Body of pancreas (tissue), 4 donors: ENCODE data around the gene SLC16A11. TPM values are rescaled to one million over a fixed set of nuclear protein-coding genes. Genes with fewer than 3 reads are reported as not detected.

Source experiments
- ATAC-seq: fragments of 150-250 bp; one replicate; pipeline ENCODE4 v1.9.1; 2016
- DNase-seq, 4 donors: peaks; one replicate each; pipeline ENCODE4 v3.0.0-alpha.2; 2019
- H3K27ac ChIP-seq, 4 donors: fragments of 200-600 bp; sonication (generic); 1 replicate in 3 of 4; 2 replicates in 1 of 4; pipeline versions ENCODE4 v1.5.1 to v1.6.1; 2016 to 2019; ENCODE audit warnings: mild to moderate bottlenecking in 1 of 4, mixed read lengths in 1 of 4, moderate library complexity in 1 of 4
- H3K27me3 ChIP-seq, 2 donors: fragments of 200-600 bp; sonication (generic); one replicate each; pipeline ENCODE4 v1.6.0; 2016; ENCODE audit warnings: mild to moderate bottlenecking in 1 of 2
- H3K36me3 ChIP-seq, 2 donors: fragments of 200-600 bp; sonication (generic); replicated peaks in 1 of 2; 2 replicates each; pipeline ENCODE4 v1.5.1; 2016; ENCODE audit warnings: low read depth in 2 of 2; ENCODE audit not compliant: insufficient read depth in 1 of 2
- H3K4me1 ChIP-seq: fragments of 200-600 bp; sonication (generic); one replicate; pipeline ENCODE4 v1.6.0; 2016
- H3K4me3 ChIP-seq, 2 donors: fragments of 200-600 bp; sonication (generic); 1 replicate in 1 of 2; 2 replicates in 1 of 2; pipeline ENCODE4 v1.5.1; 2016 to 2019
- H3K9me3 ChIP-seq, 3 donors: fragments of 200-600 bp; sonication (generic); 1 replicate in 2 of 3; 2 replicates in 1 of 3; pipeline ENCODE4 v1.5.1; 2016
- POLR2A ChIP-seq, 3 donors: fragments of 450-650 bp; IDR thresholded peaks; one replicate each; pipeline ENCODE4 v1.6.1; 2016; ENCODE audit warnings: antibody characterized with exemption in 3 of 3, mild to moderate bottlenecking in 2 of 3
- whole genome bisulfite sequencing, 2 donors: methylation state at CpG; one replicate each; pipeline ENCODE4 v1.1.5; 2017; 5-methylcytosine and 5-hydroxymethylcytosine counted together
- intact Hi-C: fragments of 100-400 bp; cut with DNase I; formaldehyde crosslinking; loops from one replicate; pipeline ENCODE4 v1.15.1; 2023
- total RNA-seq, 2 donors: library from RNA; depleted of rRNA; stranded (reverse); fragments of >200 nt; gene quantifications; one replicate each; pipeline ENCODE4 v1.1.0, GENCODE V29; 2016
- TF ChIP-seq, protein P1 (sequence below), 7 experiments: fragments of 450-650 bp in 4 of 7; fragments of 200-600 bp in 3 of 7; sonication (generic) in 3 of 7; IDR thresholded peaks; one replicate each; pipeline ENCODE4 v1.5.1; 2016 to 2019; ENCODE audit warnings: antibody characterized with exemption in 7 of 7

SLC16A11 gene
- total RNA-seq, 2 donors from 2014 or later, result 4.2 to 10.9 TPM

DNA sequence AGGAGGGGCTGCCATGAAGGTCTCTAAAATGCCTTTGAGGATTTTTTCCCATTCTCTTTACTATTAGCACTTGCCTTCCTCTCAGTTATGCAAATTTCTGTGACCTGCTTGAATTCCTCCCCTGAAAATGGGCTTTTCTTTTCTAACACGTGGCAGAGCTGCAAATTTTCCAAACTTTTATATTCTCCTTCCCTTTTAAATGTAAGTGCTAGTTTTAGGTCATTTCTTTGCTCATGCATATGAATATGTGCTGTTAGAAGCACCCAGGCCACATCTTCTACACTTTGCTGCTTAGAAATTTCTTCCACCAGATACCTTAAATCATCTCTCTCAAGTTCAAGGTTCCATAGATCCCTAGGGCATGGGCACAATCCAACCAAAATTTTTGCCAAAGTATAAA lies 24.4 kb upstream of the SLC16A11 start:
- no peak for TF ChIP-seq POLR2A (IDR thresholded peaks at IDR 0.05)
- TF ChIP-seq, protein P1, sequence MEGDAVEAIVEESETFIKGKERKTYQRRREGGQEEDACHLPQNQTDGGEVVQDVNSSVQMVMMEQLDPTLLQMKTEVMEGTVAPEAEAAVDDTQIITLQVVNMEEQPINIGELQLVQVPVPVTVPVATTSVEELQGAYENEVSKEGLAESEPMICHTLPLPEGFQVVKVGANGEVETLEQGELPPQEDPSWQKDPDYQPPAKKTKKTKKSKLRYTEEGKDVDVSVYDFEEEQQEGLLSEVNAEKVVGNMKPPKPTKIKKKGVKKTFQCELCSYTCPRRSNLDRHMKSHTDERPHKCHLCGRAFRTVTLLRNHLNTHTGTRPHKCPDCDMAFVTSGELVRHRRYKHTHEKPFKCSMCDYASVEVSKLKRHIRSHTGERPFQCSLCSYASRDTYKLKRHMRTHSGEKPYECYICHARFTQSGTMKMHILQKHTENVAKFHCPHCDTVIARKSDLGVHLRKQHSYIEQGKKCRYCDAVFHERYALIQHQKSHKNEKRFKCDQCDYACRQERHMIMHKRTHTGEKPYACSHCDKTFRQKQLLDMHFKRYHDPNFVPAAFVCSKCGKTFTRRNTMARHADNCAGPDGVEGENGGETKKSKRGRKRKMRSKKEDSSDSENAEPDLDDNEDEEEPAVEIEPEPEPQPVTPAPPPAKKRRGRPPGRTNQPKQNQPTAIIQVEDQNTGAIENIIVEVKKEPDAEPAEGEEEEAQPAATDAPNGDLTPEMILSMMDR (IDR thresholded peaks at IDR 0.05), result no peak
- ATAC-seq, result no peak
- intact Hi-C loops, result loop anchor here (10.0 kb wide), 1 partner anchor 217 kb away; the partner anchor contains the start of gene SLC2A4

DNA sequence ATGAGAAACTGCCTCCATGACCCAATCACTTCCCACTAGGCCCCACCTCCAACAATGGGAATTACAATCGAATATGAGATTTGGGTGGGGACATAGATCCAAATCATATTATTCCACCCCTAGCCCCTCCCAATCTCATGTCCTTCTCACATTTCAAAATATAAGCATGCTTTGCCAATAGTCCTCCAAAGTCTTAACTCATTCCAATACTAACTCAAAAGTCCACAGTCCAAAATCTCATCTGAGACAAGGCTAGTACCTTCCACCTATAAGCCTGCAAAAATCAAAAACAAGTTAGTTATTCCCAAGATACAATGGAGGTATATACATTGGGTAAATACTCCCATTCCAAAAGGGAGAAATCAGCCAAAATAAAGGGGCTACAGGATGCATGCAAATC lies 23.3 kb upstream of the SLC16A11 start:
- intact Hi-C loops, result loop anchor here (10.0 kb wide), 1 partner anchor 218 kb away; the partner anchor contains the start of gene SLC2A4
- Histone ChIP-seq H3K27ac (no peak overlapping the region), H3K4me3 (no peak overlapping the region), H3K9me3 (peaks cover 0 to 15% (median 0%) of the 10 kb centered on the region in 3 donors), H3K36me3 (no peaks in the 10 kb centered on the region), H3K27me3 (no peaks in the 10 kb centered on the region), H3K4me1 (no peaks in the 10 kb centered on the region)
- no peak for TF ChIP-seq POLR2A (IDR thresholded peaks at IDR 0.05)
- TF ChIP-seq, protein P1 (IDR thresholded peaks at IDR 0.05), result no peak
- 67 to 71% methylated on average over 1 of the region's 1 CpG for WGBS, 2 donors
- DNase-seq (no peak), ATAC-seq (no peak)

More for the DNA sequence above, 24.4 kb upstream of the SLC16A11 start:
- no peak overlapping the region for H3K4me3 ChIP-seq
- no peak overlapping the region for H3K27ac ChIP-seq
- no peaks in the 10 kb centered on the region for H3K27me3 ChIP-seq
- H3K4me1 ChIP-seq, result no peaks in the 10 kb centered on the region
- WGBS, 2 donors, result 19 to 26% methylated on average over 1 of the region's 1 CpG
- DNase-seq, result no peak
- peaks cover 0 to 15% (median 0%) of the 10 kb centered on the region in 3 donors for H3K9me3 ChIP-seq
- no peaks in the 10 kb centered on the region for H3K36me3 ChIP-seq

DNA sequence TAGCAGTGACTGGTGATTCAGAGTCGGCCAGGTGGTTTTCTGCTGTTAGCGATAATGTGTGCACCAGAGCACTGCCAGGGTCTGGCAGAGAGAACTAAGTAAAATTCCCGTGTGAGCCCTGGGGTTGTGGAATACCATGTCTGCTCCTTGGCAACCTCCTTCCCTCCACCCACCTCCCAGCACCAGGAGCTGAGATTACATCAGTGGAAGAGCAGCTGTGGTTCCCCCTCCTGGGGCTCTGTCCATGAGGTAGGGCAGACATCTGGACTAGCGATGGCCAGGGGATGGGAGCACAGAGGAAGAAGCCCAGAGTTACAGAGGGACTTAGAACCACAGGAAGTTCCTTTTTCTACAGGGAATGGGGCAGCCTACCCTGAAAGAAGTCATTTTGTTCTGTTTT lies 20.4 kb upstream of the SLC16A11 start:
- intact Hi-C loops, result loop anchor here (10.0 kb wide), 1 partner anchor 221 kb away; the partner anchor contains the start of gene SLC2A4
- TF ChIP-seq, protein P1 (IDR thresholded peaks at IDR 0.05), result no peak
- no peak for TF ChIP-seq POLR2A (IDR thresholded peaks at IDR 0.05)
- no peak for ATAC-seq
- no peak overlapping the region for H3K27ac ChIP-seq
- no peaks in the 10 kb centered on the region for H3K4me1 ChIP-seq
- no peaks in the 10 kb centered on the region for H3K27me3 ChIP-seq
- H3K36me3 ChIP-seq, result no peaks in the 10 kb centered on the region
- WGBS, 2 donors, result 46 to 63% methylated on average over 4 of the region's 4 CpGs
- H3K4me3 ChIP-seq, result no peak overlapping the region
- H3K9me3 ChIP-seq, result peaks cover 0 to 15% (median 0%) of the 10 kb centered on the region in 3 donors
- DNase-seq, result no peak

DNA sequence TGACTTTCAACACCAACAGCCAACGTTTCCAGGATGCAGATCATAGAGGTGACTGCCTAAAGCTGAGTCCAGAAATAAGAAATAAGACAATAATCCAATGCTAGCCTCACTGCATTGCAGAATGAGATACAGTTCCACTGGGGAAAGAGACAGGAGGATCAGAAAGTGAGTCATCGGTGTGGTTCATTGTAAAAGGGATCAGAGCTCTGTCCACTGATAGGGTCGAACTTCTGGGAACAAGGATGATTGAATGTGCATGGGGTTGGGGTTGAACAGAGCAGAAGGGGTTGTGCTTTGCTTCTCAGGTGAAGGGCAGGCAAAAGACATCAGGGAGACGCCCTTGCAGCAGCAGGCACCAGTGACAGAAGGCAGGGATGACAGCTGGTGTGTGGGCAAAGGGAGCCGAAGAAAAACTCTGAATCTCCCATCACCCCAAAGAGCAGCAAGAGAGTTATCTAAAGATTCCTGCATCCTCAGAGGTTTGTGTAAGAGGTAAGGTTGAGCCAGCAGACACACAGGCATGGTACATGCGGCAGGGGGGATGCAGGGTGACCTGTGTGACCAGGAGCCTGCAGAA lies 19.7 kb upstream of the SLC16A11 start:
- WGBS, 2 donors, result 50 to 56% methylated on average over 6 of the region's 6 CpGs
- H3K9me3 ChIP-seq, result peaks cover 0 to 12% (median 0%) of the 10 kb centered on the region in 3 donors
- no peak overlapping the region for H3K4me3 ChIP-seq
- H3K27me3 ChIP-seq, result no peaks in the 10 kb centered on the region
- no peaks in the 10 kb centered on the region for H3K36me3 ChIP-seq
- no peak for TF ChIP-seq POLR2A (IDR thresholded peaks at IDR 0.05)
- TF ChIP-seq, protein P1 (IDR thresholded peaks at IDR 0.05), result no peak
- H3K27ac ChIP-seq, result no peak overlapping the region
- no peak for DNase-seq
- no peaks in the 10 kb centered on the region for H3K4me1 ChIP-seq
- intact Hi-C loops, result loop anchor here (10.0 kb wide), 1 partner anchor 221 kb away; the partner anchor contains the start of gene SLC2A4
- ATAC-seq, result no peak
